HepG2 (cell line): ENCODE measurements around the gene ERCC5. TPM values are rescaled to one million over a fixed set of nuclear protein-coding genes. Genes with fewer than 3 reads are reported as not detected.

ENCODE experiments used
- AHR ChIP-seq: IDR thresholded peaks from 2 replicates; pipeline ENCODE4 v1.6.1; 2018; ENCODE audit warnings: missing genetic modification reagents, missing compliant biosample characterization
- BCL6 ChIP-seq: IDR thresholded peaks from 2 replicates; pipeline ENCODE4 v1.6.1; 2016; ENCODE audit warnings: missing genetic modification reagents, missing compliant biosample characterization
- FOXA1 ChIP-seq, 2 experiments: fragments of 450-650 bp in 1 of 2; sonication (generic) in 1 of 2; formaldehyde crosslinking in 1 of 2; IDR thresholded peaks; 2 replicates each; pipeline versions ENCODE4 v1.4.0 to v1.6.1; 2016 to 2020; ENCODE audit warnings: missing genetic modification reagents in 1 of 2
- GABPA ChIP-seq, 2 experiments: IDR thresholded peaks; 2 replicates each; pipeline ENCODE4 v1.6.1; 2011 to 2016; ENCODE audit warnings: low read depth in 2 of 2, low read length in 1 of 2, missing biosample characterization in 1 of 2, missing genetic modification characterization in 1 of 2
- GATAD2A ChIP-seq: IDR thresholded peaks from 2 replicates; pipeline ENCODE4 v1.6.1; 2016
- HDAC2 ChIP-seq: sonication (generic); formaldehyde crosslinking; IDR thresholded peaks from 2 replicates; pipeline ENCODE4 v1.4.0; 2020; ENCODE audit warnings: missing genetic modification reagents
- HOXA3 ChIP-seq: sonication (generic); formaldehyde crosslinking; IDR thresholded peaks from 2 replicates; pipeline ENCODE4 v1.5.0; 2020; ENCODE audit warnings: missing genetic modification reagents
- MED1 ChIP-seq: sonication (generic); formaldehyde crosslinking; IDR thresholded peaks from 2 replicates; pipeline ENCODE4 v1.4.0; 2020; ENCODE audit warnings: missing genetic modification reagents
- NCOA2 ChIP-seq: sonication (generic); formaldehyde crosslinking; IDR thresholded peaks from 2 replicates; pipeline ENCODE4 v1.8.0; 2022; ENCODE audit warnings: inconsistent platforms
- PPARG ChIP-seq: conservative IDR thresholded peaks from 2 replicates; pipeline ENCODE4 v1.6.1; 2016; ENCODE audit warnings: missing biosample characterization, missing genetic modification reagents
- RARA ChIP-seq: IDR thresholded peaks from 2 replicates; pipeline ENCODE4 v1.6.1; 2016; ENCODE audit warnings: missing genetic modification reagents, missing compliant biosample characterization
- RFXAP ChIP-seq: sonication (generic); formaldehyde crosslinking; IDR thresholded peaks from 2 replicates; pipeline ENCODE4 v1.4.0; 2020; ENCODE audit warnings: missing genetic modification reagents, borderline replicate concordance
- SAP130 ChIP-seq: IDR thresholded peaks from 2 replicates; pipeline ENCODE4 v1.6.1; 2016; ENCODE audit warnings: low read depth
- STAG1 ChIP-seq: sonication (generic); formaldehyde crosslinking; IDR thresholded peaks from 2 replicates; pipeline ENCODE4 v1.4.0; 2020; ENCODE audit warnings: missing genetic modification reagents
- TARDBP ChIP-seq: sonication (generic); formaldehyde crosslinking; IDR thresholded peaks from 2 replicates; pipeline ENCODE4 v1.8.0; 2022; ENCODE audit warnings: mild to moderate bottlenecking, missing genetic modification reagents
- TEAD3 ChIP-seq: optimal IDR thresholded peaks from 2 replicates; pipeline ENCODE3; 2016; ENCODE audit warnings: borderline replicate concordance
- ZMYM3 ChIP-seq: sonication (generic); formaldehyde crosslinking; IDR thresholded peaks from 2 replicates; pipeline ENCODE4 v1.5.1; 2020; ENCODE audit warnings: mild to moderate bottlenecking, missing genetic modification reagents
- ZNF616 ChIP-seq: sonication (generic); formaldehyde crosslinking; IDR thresholded peaks from 2 replicates; pipeline ENCODE4 v1.5.0; 2020; ENCODE audit warnings: low read depth, mild to moderate bottlenecking, missing genetic modification reagents
- ZNF644 ChIP-seq: IDR thresholded peaks from 2 replicates; pipeline ENCODE4 v1.6.1; 2016; ENCODE audit warnings: low read depth
- polyA plus RNA-seq, 8 experiments: library from polyadenylated mRNA; depleted of rRNA in 3 of 8; stranded (reverse) in 7 of 8; unstranded in 1 of 8; fragments of >200 nt; fragmentation: Illumina TruSeq in 4 of 8; extraction: Trizol in 4 of 8; gene quantifications; 2 replicates each; pipeline versions ENCODE4 v1.2.1 to v1.2.3, GENCODE V29; 2011 to 2016; ENCODE audit warnings: low read depth in 4 of 8, missing spikeins in 1 of 8, mixed read lengths in 1 of 8; ENCODE audit not compliant: insufficient read depth in 1 of 8
- total RNA-seq, 5 experiments: library from RNA; depleted of rRNA; stranded (reverse); fragments of >200 nt; fragmentation: Illumina TruSeq; extraction: Trizol; gene quantifications; 2 replicates each; pipeline ENCODE4 v1.2.3, GENCODE V29; 2016; ENCODE audit warnings: low read depth in 1 of 5
- TF ChIP-seq, protein P1 (sequence below): sonication (generic); formaldehyde crosslinking; IDR thresholded peaks from 2 replicates; pipeline ENCODE4 v1.4.0; 2020; ENCODE audit warnings: mild to moderate bottlenecking, missing genetic modification reagents
- TF ChIP-seq, protein P2 (sequence below): sonication (generic); formaldehyde crosslinking; IDR thresholded peaks from 2 replicates; pipeline ENCODE4 v1.4.0; 2020; ENCODE audit warnings: missing genetic modification reagents
- TF ChIP-seq, protein P3 (sequence below): IDR thresholded peaks from 2 replicates; pipeline ENCODE4 v1.6.1; 2016; ENCODE audit warnings: missing compliant biosample characterization, missing genetic modification reagents, borderline replicate concordance
- TF ChIP-seq, protein P4 (sequence below), 2 experiments: IDR thresholded peaks; 2 replicates each; pipeline ENCODE4 v1.6.1; 2011 to 2012; ENCODE audit warnings: low read length in 2 of 2, borderline replicate concordance in 1 of 2, low read depth in 1 of 2, mild to moderate bottlenecking in 1 of 2, moderate library complexity in 1 of 2

The ERCC5 gene
- total and polyA plus RNA-seq, 2 of the 13 experiments (the other 11 are each of a cell fraction or from before 2014, with no cell fraction given), result 12.9 to 35.5 TPM

DNA sequence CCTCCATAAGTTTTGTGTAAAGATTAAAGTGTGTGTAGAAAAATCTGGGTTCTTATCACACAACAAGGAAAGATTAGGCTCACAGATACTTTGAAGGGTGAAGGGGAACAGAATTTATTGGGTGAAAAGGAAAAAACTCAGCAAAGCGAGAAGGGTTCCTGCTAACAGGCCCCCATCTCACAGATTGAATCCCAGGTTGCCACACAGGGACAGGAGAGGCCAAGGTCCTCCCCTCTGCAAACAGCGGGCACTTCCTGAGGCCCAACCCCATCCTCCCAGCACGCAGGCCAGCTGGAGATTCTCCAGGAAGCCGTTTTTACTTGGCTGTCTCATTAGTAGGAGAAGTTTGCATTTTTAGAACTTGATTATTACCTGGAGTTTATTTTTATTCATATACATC, 15.2 kb upstream of the ERCC5 start (continued):
- TF ChIP-seq, protein P1, sequence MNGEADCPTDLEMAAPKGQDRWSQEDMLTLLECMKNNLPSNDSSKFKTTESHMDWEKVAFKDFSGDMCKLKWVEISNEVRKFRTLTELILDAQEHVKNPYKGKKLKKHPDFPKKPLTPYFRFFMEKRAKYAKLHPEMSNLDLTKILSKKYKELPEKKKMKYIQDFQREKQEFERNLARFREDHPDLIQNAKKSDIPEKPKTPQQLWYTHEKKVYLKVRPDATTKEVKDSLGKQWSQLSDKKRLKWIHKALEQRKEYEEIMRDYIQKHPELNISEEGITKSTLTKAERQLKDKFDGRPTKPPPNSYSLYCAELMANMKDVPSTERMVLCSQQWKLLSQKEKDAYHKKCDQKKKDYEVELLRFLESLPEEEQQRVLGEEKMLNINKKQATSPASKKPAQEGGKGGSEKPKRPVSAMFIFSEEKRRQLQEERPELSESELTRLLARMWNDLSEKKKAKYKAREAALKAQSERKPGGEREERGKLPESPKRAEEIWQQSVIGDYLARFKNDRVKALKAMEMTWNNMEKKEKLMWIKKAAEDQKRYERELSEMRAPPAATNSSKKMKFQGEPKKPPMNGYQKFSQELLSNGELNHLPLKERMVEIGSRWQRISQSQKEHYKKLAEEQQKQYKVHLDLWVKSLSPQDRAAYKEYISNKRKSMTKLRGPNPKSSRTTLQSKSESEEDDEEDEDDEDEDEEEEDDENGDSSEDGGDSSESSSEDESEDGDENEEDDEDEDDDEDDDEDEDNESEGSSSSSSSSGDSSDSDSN (CRISPR knock-in tag), result 0 out of 2 replicates have a peak, but pooled peaks have one; percentile 19
- peak; percentile 56; the same call in 1 of the 2 replicates for TF ChIP-seq AHR
- 0 out of 2 replicates have a peak, but pooled peaks have one; percentile 40 for TF ChIP-seq RARA (CRISPR knock-in tag)
- TF ChIP-seq RFXAP, result 0 out of 2 replicates have a peak, but pooled peaks have one; percentile 48
- TF ChIP-seq, protein P2, sequence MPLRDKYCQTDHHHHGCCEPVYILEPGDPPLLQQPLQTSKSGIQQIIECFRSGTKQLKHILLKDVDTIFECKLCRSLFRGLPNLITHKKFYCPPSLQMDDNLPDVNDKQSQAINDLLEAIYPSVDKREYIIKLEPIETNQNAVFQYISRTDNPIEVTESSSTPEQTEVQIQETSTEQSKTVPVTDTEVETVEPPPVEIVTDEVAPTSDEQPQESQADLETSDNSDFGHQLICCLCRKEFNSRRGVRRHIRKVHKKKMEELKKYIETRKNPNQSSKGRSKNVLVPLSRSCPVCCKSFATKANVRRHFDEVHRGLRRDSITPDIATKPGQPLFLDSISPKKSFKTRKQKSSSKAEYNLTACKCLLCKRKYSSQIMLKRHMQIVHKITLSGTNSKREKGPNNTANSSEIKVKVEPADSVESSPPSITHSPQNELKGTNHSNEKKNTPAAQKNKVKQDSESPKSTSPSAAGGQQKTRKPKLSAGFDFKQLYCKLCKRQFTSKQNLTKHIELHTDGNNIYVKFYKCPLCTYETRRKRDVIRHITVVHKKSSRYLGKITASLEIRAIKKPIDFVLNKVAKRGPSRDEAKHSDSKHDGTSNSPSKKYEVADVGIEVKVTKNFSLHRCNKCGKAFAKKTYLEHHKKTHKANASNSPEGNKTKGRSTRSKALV, result 0 out of 2 replicates have a peak, but pooled peaks have one; percentile 26
- peak; percentile 67 for TF ChIP-seq TEAD3 (CRISPR knock-in tag)
- TF ChIP-seq TARDBP (CRISPR knock-in tag), result peak; percentile 75; the same call in 1 of the 2 replicates
- TF ChIP-seq, protein P3, sequence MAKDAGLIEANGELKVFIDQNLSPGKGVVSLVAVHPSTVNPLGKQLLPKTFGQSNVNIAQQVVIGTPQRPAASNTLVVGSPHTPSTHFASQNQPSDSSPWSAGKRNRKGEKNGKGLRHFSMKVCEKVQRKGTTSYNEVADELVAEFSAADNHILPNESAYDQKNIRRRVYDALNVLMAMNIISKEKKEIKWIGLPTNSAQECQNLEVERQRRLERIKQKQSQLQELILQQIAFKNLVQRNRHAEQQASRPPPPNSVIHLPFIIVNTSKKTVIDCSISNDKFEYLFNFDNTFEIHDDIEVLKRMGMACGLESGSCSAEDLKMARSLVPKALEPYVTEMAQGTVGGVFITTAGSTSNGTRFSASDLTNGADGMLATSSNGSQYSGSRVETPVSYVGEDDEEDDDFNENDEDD (CRISPR knock-in tag), result no peak
- TF ChIP-seq HDAC2, result peak; percentile 72
- TF ChIP-seq, protein P4, sequence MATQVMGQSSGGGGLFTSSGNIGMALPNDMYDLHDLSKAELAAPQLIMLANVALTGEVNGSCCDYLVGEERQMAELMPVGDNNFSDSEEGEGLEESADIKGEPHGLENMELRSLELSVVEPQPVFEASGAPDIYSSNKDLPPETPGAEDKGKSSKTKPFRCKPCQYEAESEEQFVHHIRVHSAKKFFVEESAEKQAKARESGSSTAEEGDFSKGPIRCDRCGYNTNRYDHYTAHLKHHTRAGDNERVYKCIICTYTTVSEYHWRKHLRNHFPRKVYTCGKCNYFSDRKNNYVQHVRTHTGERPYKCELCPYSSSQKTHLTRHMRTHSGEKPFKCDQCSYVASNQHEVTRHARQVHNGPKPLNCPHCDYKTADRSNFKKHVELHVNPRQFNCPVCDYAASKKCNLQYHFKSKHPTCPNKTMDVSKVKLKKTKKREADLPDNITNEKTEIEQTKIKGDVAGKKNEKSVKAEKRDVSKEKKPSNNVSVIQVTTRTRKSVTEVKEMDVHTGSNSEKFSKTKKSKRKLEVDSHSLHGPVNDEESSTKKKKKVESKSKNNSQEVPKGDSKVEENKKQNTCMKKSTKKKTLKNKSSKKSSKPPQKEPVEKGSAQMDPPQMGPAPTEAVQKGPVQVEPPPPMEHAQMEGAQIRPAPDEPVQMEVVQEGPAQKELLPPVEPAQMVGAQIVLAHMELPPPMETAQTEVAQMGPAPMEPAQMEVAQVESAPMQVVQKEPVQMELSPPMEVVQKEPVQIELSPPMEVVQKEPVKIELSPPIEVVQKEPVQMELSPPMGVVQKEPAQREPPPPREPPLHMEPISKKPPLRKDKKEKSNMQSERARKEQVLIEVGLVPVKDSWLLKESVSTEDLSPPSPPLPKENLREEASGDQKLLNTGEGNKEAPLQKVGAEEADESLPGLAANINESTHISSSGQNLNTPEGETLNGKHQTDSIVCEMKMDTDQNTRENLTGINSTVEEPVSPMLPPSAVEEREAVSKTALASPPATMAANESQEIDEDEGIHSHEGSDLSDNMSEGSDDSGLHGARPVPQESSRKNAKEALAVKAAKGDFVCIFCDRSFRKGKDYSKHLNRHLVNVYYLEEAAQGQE (IDR thresholded peaks at IDR 0.05; ENCODE audit: borderline replicate concordance in 1 of 2, low read depth in 1 of 2, low read length in 2 of 2), result peak in 1 of 2 experiments; percentile 54; a peak in 1 of 4 replicates
- 0 out of 2 replicates have a peak, but pooled peaks have one; percentile 10 for TF ChIP-seq PPARG (CRISPR knock-in tag)
- no peak for TF ChIP-seq GABPA (IDR thresholded peaks at IDR 0.05; ENCODE audit: low read depth, low read length)
- TF ChIP-seq GABPA (CRISPR knock-in tag; IDR thresholded peaks at IDR 0.05; ENCODE audit: low read depth), result peak; percentile 78
- TF ChIP-seq ZNF644 (CRISPR knock-in tag), result peak; percentile 69; the same call in 1 of the 2 replicates
- TF ChIP-seq FOXA1 (IDR thresholded peaks at IDR 0.05), result no peak
- peak; percentile 92 for TF ChIP-seq FOXA1 (CRISPR knock-in tag; IDR thresholded peaks at IDR 0.05)
- peak; percentile 73 for TF ChIP-seq MED1
- peak; percentile 71 for TF ChIP-seq GATAD2A
- 0 out of 2 replicates have a peak, but pooled peaks have one; percentile 22 for TF ChIP-seq BCL6 (CRISPR knock-in tag)
- TF ChIP-seq SAP130 (CRISPR knock-in tag), result peak; percentile 77
- no peak for TF ChIP-seq ZNF616
- 0 out of 2 replicates have a peak, but pooled peaks have one; percentile 34 for TF ChIP-seq ZMYM3
- peak; percentile 44; the same call in 1 of the 2 replicates for TF ChIP-seq HOXA3 (CRISPR knock-in tag)
- peak; percentile 65 for TF ChIP-seq NCOA2 (CRISPR knock-in tag)
- peak; percentile 22 for TF ChIP-seq STAG1
